Omental fat pad (tissue), 4 donors: ENCODE measurements around the gene ST3GAL5. TPM values are rescaled to one million over a fixed set of nuclear protein-coding genes. Genes with fewer than 3 reads are reported as not detected.
"Not testable (repeated sequence)": the region's sequence is repeated elsewhere in the genome, so short reads cannot be mapped to it uniquely, and the experiment has no call there.

Source experiments
- ATAC-seq: fragments of 150-250 bp; one replicate; pipeline ENCODE4 v1.9.1; 2016; ENCODE audit warnings: mild to moderate bottlenecking, moderate library complexity; ENCODE audit not compliant: low FRiP score
- DNase-seq: peaks from one replicate; pipeline ENCODE4 v3.0.0-alpha.2; 2019; ENCODE audit warnings: low spot score
- total RNA-seq, 4 donors: library from RNA; depleted of rRNA; stranded (reverse); fragments of >200 nt; gene quantifications; one replicate each; pipeline ENCODE4 v1.1.0, GENCODE V29; 2016
- TF ChIP-seq, protein P1 (sequence below), 3 donors: fragments of 450-650 bp; IDR thresholded peaks; one replicate each; pipeline ENCODE4 v1.5.1; 2016 to 2017; ENCODE audit warnings: antibody characterized with exemption in 3 of 3, mild to moderate bottlenecking in 3 of 3, moderate library complexity in 2 of 3

The ST3GAL5 gene
- total RNA-seq, 4 donors from 2014 or later = 41.7 to 89.5 (median 59.4) TPM

DNA sequence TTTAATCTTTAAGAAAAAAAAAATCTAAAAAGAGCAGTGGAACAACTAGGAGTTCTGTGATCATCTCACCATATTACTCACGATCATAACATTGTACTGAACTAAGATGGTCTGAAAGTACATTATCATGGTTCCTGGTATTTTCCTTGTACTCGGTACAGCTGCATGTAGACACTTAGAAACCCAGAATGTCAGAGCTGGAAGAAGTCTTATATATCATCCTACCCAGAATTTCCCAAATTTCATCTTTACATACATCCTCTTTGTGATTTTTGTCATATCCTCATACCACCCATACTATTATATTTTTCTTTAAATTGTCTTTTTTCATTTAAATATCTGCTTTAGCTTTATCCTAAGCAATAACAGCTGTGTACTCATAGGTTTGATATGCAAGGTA lies 12.4 kb upstream of the ST3GAL5 start:
- TF ChIP-seq, protein P1, sequence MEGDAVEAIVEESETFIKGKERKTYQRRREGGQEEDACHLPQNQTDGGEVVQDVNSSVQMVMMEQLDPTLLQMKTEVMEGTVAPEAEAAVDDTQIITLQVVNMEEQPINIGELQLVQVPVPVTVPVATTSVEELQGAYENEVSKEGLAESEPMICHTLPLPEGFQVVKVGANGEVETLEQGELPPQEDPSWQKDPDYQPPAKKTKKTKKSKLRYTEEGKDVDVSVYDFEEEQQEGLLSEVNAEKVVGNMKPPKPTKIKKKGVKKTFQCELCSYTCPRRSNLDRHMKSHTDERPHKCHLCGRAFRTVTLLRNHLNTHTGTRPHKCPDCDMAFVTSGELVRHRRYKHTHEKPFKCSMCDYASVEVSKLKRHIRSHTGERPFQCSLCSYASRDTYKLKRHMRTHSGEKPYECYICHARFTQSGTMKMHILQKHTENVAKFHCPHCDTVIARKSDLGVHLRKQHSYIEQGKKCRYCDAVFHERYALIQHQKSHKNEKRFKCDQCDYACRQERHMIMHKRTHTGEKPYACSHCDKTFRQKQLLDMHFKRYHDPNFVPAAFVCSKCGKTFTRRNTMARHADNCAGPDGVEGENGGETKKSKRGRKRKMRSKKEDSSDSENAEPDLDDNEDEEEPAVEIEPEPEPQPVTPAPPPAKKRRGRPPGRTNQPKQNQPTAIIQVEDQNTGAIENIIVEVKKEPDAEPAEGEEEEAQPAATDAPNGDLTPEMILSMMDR (IDR thresholded peaks at IDR 0.05) = no peak
- no peak for ATAC-seq
- DNase-seq = no peak

DNA sequence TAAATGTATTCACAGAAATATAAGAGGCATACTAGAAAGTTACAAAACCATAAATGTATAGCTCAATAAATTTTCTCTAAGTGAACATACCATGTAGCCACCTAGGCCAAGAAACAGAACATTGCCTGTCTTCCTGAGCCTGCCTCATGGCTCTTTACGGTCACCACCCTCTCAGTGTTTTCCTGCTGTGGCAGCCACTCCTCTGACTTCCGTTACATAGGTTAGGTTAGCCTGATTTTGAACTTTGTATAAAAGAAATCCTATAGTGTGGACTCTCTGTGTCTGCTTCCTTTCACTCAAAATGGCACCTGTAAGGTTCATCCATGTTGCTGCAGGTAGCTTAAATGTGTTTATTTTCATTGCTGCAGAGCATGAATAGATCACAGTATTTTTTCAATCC lies 11.6 kb upstream of the ST3GAL5 start:
- no peak for ATAC-seq
- DNase-seq = no peak
- TF ChIP-seq, protein P1 (IDR thresholded peaks at IDR 0.05) = no peak

DNA sequence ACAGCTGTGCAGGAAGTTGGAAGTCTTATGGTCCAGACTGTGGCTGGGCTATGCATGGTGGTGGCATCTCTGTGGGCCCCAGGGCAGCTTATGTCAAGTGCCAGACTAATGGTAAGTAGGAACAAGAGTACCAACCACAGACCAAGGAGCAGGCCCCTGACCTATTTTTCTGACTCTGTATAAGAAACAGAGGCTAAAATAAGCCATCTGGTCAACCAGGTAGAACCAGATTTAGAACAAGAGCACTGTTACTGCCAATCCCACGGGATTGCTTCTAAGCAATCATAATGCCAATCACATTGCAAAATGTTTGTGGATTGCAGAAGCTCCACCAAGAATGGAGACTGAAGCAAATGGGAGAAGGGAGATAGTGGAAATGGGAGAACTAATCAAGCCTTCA lies 11.1 kb upstream of the ST3GAL5 start:
- ATAC-seq = no peak

DNA sequence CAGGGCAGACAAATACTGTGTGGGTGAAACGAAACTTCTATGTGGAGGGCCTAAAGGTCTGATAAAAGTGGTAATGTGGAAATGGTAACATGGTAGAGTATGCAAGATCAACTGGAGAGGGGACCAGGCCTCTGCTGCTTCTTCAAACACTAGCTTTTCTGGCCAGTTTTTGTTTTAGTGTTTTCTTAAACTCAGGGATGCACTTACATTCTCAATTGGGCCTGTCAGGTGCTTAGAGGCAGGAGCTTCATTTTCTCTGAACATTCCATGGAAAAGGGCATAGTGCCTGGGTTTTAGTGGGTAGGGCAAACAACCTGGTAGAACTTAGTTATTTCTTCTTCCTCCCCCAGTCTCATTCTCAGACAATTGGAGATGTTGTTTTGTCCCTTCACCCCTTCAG lies 10.5 kb upstream of the ST3GAL5 start:
- ATAC-seq = no peak
- DNase-seq = peak; percentile 9
- TF ChIP-seq, protein P1 (IDR thresholded peaks at IDR 0.05) = no peak

More for the DNA sequence above, 11.1 kb upstream of the ST3GAL5 start:
- DNase-seq = no peak
- TF ChIP-seq, protein P1 (IDR thresholded peaks at IDR 0.05) = no peak

DNA sequence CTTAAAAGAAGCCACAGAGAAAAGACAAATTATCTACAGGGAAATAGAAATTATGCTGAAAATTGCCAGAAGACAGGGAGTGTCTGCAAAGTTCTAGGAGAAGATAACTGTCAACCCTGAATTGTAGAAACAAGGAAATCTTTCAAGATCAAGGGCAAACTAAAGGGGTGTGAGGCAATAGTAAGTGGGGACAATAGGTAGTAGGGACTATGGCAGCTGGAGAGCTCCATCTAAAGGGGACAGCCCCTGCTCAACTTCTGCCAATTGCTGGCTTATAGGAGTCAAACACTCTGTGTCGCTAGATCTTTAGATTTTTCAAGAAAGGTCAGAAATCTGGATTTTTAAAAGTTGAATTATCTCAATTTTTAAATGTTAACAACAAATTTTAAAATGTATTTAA lies 10.1 kb upstream of the ST3GAL5 start:
- DNase-seq (no peak), ATAC-seq (no peak)
- TF ChIP-seq, protein P1 (IDR thresholded peaks at IDR 0.05) = no peak

DNA sequence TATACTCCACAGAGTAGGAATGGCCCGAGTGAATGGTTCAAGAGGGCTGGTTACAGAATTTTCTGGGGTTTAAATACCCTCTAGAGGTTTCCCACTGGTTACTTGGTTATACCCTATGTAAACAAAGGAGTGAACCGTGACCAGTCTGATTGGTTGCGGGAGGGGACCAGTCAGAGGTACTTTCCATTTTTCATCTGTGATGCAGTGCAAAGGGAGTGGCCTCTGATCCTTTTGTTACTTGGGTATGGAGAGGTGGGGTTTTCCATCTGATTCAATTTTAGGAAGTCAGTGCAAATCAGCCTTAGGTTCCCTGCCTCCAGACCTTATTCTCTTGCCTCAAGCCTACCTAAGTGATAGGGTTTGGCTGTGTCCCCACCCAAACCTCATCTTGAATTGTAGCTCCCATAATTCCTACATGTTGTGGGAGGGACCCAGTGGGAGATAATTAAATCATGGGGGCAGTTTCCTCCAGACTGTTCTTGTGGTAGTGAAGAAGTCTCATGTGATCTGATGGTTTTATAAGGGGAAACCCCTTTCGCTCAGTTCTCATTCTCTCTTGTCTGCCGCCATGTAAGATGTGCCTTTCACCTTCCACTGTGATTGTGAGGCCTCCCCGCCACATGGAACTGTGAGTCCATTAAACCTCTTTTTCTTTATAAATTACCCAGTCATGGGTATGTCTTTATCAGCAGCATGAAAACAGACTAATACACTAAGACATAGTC lies 5.9 kb upstream of the ST3GAL5 start:
- not testable (repeated sequence) for ATAC-seq
- DNase-seq = peak; percentile 4

DNA sequence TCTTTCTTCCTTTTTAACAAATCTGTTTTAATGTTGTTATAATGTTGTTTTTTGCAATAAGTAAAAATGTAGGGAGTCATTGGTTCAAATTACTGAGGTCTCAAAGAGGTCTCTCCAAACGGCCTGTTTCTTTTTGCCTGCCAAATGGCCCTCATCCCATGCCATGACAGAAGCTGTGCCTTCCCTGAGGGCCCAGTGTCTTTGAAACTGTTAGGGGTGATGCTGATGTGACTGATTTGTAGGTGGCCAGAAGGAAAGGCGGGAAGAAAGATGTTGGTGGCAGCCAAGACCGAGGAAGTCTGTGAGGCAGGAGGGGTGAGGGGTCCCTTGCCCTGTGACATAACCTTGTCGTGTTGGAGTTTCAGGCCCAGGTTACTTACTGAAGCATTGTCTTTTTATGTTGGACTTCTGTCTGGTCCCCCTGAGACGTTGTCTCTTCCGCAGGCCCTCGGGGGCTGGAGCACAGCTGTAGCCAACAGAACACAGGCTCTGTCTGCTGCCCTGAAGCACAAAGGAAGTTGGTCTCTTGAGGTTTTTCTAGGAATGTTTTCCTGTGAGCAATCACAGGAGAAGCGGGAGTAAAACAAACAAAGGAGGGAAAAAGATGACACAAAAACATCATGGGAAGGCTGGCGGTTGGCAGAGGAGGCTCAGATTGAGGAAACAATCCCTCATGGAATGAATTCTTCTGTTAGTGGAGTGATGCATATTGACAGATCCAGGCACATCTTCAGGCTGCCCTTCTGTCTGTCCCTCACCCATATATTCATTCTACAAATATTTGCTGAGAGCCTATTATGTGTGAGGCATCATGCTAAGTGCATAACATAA lies 4.9 kb upstream of the ST3GAL5 start:
- no peak for ATAC-seq
- DNase-seq = peak; percentile 21
- TF ChIP-seq, protein P1 (IDR thresholded peaks at IDR 0.05) = no peak
